HCT116 (cell line): ENCODE measurements around the gene FHDC1. TPM values are rescaled to one million over a fixed set of nuclear protein-coding genes. Genes with fewer than 3 reads are reported as not detected.

Source experiments
- ATAC-seq: fragments of 200-7000 bp; cut with Tn5 transposase; 2 replicates; pipeline ENCODE4 v1.9.1; 2020; ENCODE audit warnings: mild to moderate bottlenecking, moderate library complexity
- BruUV-seq: library from RNA; stranded (reverse); fragments of 400-500 nt; replicated peaks from 2 replicates; lab custom pipeline; 2021; lab: Mats Ljungman, UMichigan
- CTCF ChIA-PET: fragments of 300-600 bp; sonication (Branson Sonifier 250); formaldehyde crosslinking; loops from one replicate; lab custom pipeline; 2021; ENCODE audit warnings: antibody characterized with exemption; lab: Charles Lee
- POLR2A ChIA-PET: fragments of 300-600, 350-600 bp; sonication (Branson Sonifier 250); formaldehyde crosslinking; loops from one replicate; lab custom pipeline; 2021; ENCODE audit warnings: antibody characterized with exemption; lab: Charles Lee
- RAD21 ChIA-PET, 2 experiments: fragments of 300-600 bp; sonication (Branson Sonifier 250); formaldehyde crosslinking; loops; one replicate each; lab custom pipeline; 2023; ENCODE audit warnings: low total read pairs in 2 of 2; ENCODE audit not compliant: uncharacterized antibody in 2 of 2, unreplicated experiment in 2 of 2, low non-redundant PET in 1 of 2; lab: Charles Lee
- DNase-seq: peaks from one replicate; pipeline ENCODE4 v3.0.0-alpha.2; 2010; ENCODE audit warnings: low read depth, low spot score
- H2AFZ ChIP-seq: fragments of 200-600 bp; shearing (Covaris generic), sonication (generic); 2 replicates; pipeline ENCODE4 v1.6.1; 2017; ENCODE audit warnings: low read depth, mixed run types, mixed read lengths, antibody characterized with exemption, low read length; ENCODE audit not compliant: poor library complexity, severe bottlenecking
- H3K27ac ChIP-seq: 2 replicates; pipeline ENCODE4 v1.5.1; 2012; ENCODE audit warnings: low read depth, low read length
- H3K27me3 ChIP-seq: fragments of 200-600 bp; sonication (generic); 2 replicates; pipeline ENCODE4 v1.6.1; 2016; ENCODE audit warnings: mixed run types, low read length, mixed read lengths; ENCODE audit not compliant: insufficient read depth
- H3K36me3 ChIP-seq, 2 experiments: fragments of 200-500 bp in 1 of 2; fragments of 200-600 bp in 1 of 2; sonication (Bioruptor generic) in 1 of 2; sonication (generic) in 1 of 2; 2 replicates each; pipeline versions ENCODE4 v1.5.1 to v1.6.1; 2014 to 2016; ENCODE audit warnings: low read length in 2 of 2, inconsistent platforms in 1 of 2, mixed read lengths in 1 of 2, mixed run types in 1 of 2; ENCODE audit not compliant: insufficient read depth in 2 of 2, control insufficient read depth in 1 of 2
- H3K4me1 ChIP-seq, 2 experiments: fragments of 200-600 bp in 1 of 2; sonication (generic) in 1 of 2; 2 replicates each; pipeline versions ENCODE4 v1.5.1 to v1.6.1; 2012 to 2017; ENCODE audit warnings: low read length in 2 of 2, inconsistent platforms in 1 of 2, mild to moderate bottlenecking in 1 of 2, mixed read lengths in 1 of 2, mixed run types in 1 of 2, moderate library complexity in 1 of 2; ENCODE audit not compliant: insufficient read depth in 2 of 2, control insufficient read depth in 1 of 2
- H3K4me2 ChIP-seq: fragments of 200-600 bp; sonication (generic); 2 replicates; pipeline ENCODE4 v1.6.1; 2017; ENCODE audit warnings: mixed run types, low read length, mixed read lengths
- H3K4me3 ChIP-seq, 2 experiments: fragments of 200-600 bp in 1 of 2; sonication (generic) in 1 of 2; replicated peaks in 1 of 2; 2 replicates each; pipeline ENCODE4 v1.5.1; 2011 to 2016; ENCODE audit warnings: low read length in 2 of 2, control low read depth in 1 of 2, low read depth in 1 of 2, mild to moderate bottlenecking in 1 of 2, mixed read lengths in 1 of 2, mixed run types in 1 of 2
- H3K79me2 ChIP-seq: fragments of 200-600 bp; sonication (generic); 2 replicates; pipeline ENCODE4 v1.6.1; 2017; ENCODE audit warnings: mild to moderate bottlenecking, mixed run types, low read length, moderate library complexity, mixed read lengths; ENCODE audit not compliant: insufficient read depth
- H3K9ac ChIP-seq: fragments of 200-600 bp; sonication (generic); 2 replicates; pipeline ENCODE4 v1.6.1; 2016; ENCODE audit warnings: low read length, mixed read lengths
- H3K9me2 ChIP-seq: fragments of 200-600 bp; sonication (generic), shearing (Covaris generic); 2 replicates; pipeline ENCODE4 v1.6.1; 2017; ENCODE audit warnings: mixed run types, mild to moderate bottlenecking, moderate library complexity; ENCODE audit not compliant: insufficient read depth
- H3K9me3 ChIP-seq, 2 experiments: fragments of 200-500 bp in 1 of 2; fragments of 200-600 bp in 1 of 2; sonication (Bioruptor generic) in 1 of 2; sonication (generic) in 1 of 2; 2 replicates each; pipeline ENCODE4 v1.6.1; 2014 to 2017; ENCODE audit warnings: low read length in 2 of 2, mixed read lengths in 2 of 2, inconsistent platforms in 1 of 2, low read depth in 1 of 2, mild to moderate bottlenecking in 1 of 2, mixed run types in 1 of 2, moderate library complexity in 1 of 2; ENCODE audit not compliant: control insufficient read depth in 1 of 2, insufficient read depth in 1 of 2
- H4K20me1 ChIP-seq: fragments of 200-600 bp; sonication (generic), shearing (Covaris generic); 2 replicates; pipeline ENCODE4 v1.6.1; 2017; ENCODE audit warnings: mixed run types, mild to moderate bottlenecking, moderate library complexity; ENCODE audit not compliant: insufficient read depth
- ATF3 ChIP-seq: IDR thresholded peaks from 2 replicates; pipeline ENCODE4 v1.6.1; 2012
- CBX3 ChIP-seq: IDR thresholded peaks from 2 replicates; pipeline ENCODE4 v1.6.1; 2012; ENCODE audit warnings: low read depth
- CEBPB ChIP-seq: IDR thresholded peaks from 2 replicates; pipeline ENCODE4 v1.6.1; 2012; ENCODE audit warnings: low read depth
- EGR1 ChIP-seq: IDR thresholded peaks from 2 replicates; pipeline ENCODE4 v1.6.1; 2012; ENCODE audit warnings: low read depth
- ELF1 ChIP-seq: IDR thresholded peaks from 2 replicates; pipeline ENCODE4 v1.6.1; 2012; ENCODE audit warnings: low read depth, borderline replicate concordance
- FOSL1 ChIP-seq: IDR thresholded peaks from 2 replicates; pipeline ENCODE4 v1.6.1; 2012; ENCODE audit warnings: low read depth
- JUND ChIP-seq: IDR thresholded peaks from 2 replicates; pipeline ENCODE4 v1.6.1; 2012
- POLR2A ChIP-seq: IDR thresholded peaks from 2 replicates; pipeline ENCODE4 v1.7.0; 2011; ENCODE audit warnings: borderline replicate concordance; ENCODE audit not compliant: insufficient read depth, insufficient read length; ENCODE audit errors: extremely low read depth
- POLR2AphosphoS5 ChIP-seq: IDR thresholded peaks from 2 replicates; pipeline ENCODE4 v1.6.1; 2011; ENCODE audit warnings: mild to moderate bottlenecking, low read depth, low read length, moderate library complexity
- RAD21 ChIP-seq: IDR thresholded peaks from 2 replicates; pipeline ENCODE4 v1.6.1; 2012; ENCODE audit warnings: low read depth, mild to moderate bottlenecking
- SIN3A ChIP-seq: IDR thresholded peaks from 2 replicates; pipeline ENCODE4 v1.6.1; 2012; ENCODE audit warnings: low read depth
- TCF7L2 ChIP-seq: IDR thresholded peaks from 2 replicates; pipeline ENCODE4 v1.7.0; 2011; ENCODE audit warnings: borderline replicate concordance, inconsistent platforms; ENCODE audit not compliant: insufficient read depth, insufficient read length; ENCODE audit errors: extremely low read depth
- ZFX ChIP-seq: fragments of 450-650 bp; IDR thresholded peaks from 2 replicates; pipeline ENCODE4 v1.6.1; 2017
- intact Hi-C: fragments of 100-400 bp; cut with micrococcal nuclease; formaldehyde crosslinking; loops from 2 replicates; pipeline ENCODE4 v1.10.0; 2022
- total RNA-seq: library from RNA; stranded (reverse); gene quantifications from one replicate; pipeline ENCODE4 v1.2.1, GENCODE V29; 2021; ENCODE audit not compliant: unreplicated experiment

The FHDC1 gene
- total RNA-seq, 1 experiment from 2014 or later: 1.8 TPM

- TF ChIP-seq CBX3: no peak
- TF ChIP-seq FOSL1: no peak
- TF ChIP-seq POLR2AphosphoS5: no peak
- no peak for TF ChIP-seq CEBPB
- no peak for TF ChIP-seq POLR2A
- no peak for TF ChIP-seq ELF1
- no peak for TF ChIP-seq ZFX
- TF ChIP-seq JUND: no peak
- no peak for TF ChIP-seq TCF7L2
- TF ChIP-seq ATF3: no peak
- TF ChIP-seq EGR1: no peak
- no peak for TF ChIP-seq RAD21
- TF ChIP-seq SIN3A: no peak
- RAD21 ChIA-PET: no interaction called here
- no peak overlapping the region for H3K4me3 ChIP-seq
- no peaks in the 10 kb centered on the region for H3K9me3 ChIP-seq
- H3K4me1 ChIP-seq: peaks cover 0 to 8% of the 10 kb centered on the region in 2 experiments; a peak in 1 of 4 replicates
- no TSS peak for BruUV-seq
- H3K27me3 ChIP-seq: no peaks in the 10 kb centered on the region
- CTCF ChIA-PET: no interaction called here
- POLR2A ChIA-PET: no interaction called here
- H3K4me2 ChIP-seq: no peak overlapping the region
- DNase-seq (no peak), ATAC-seq (no peak)
- H2AFZ ChIP-seq: no peak overlapping the region
- no peak overlapping the region for H3K27ac ChIP-seq
- H3K9me2 ChIP-seq: no peaks in the 10 kb centered on the region
- H3K79me2 ChIP-seq: no peaks in the 10 kb centered on the region
- no peak overlapping the region for H3K9ac ChIP-seq
- H3K36me3 ChIP-seq: no peaks in the 10 kb centered on the region
- intact Hi-C loops: no loop called here
- H4K20me1 ChIP-seq: no peaks in the 10 kb centered on the region
These were observed 38.6 kb downstream of the FHDC1 start for GRCh38 chr4:152974468-152975379.
